ENCODE measurements around the gene CD302. TPM values are rescaled to one million over a fixed set of nuclear protein-coding genes. Genes with fewer than 3 reads are reported as not detected.

Gene CD302
- total and polyA plus RNA-seq, 2 donors (not counting 3 experiments of a cell fraction or from before 2014, with no cell fraction given) = 10.4 to 10.6 TPM

GRCh38 chr2:159760326-159760725 is 37.7 kb downstream of the CD302 start:
- POLR2A ChIA-PET = interaction anchor here (0.5 kb wide), 1 partner anchor 408 kb away, joined by 4 read pairs; no protein-coding TSS in a partner anchor
- Histone ChIP-seq H3K4me1 (ENCODE audit: control insufficient read depth, extremely low read depth, insufficient read depth, low read length) (peaks cover 14% of the 10 kb centered on the region), H3K36me3 (ENCODE audit: control insufficient read depth in 2 of 2, extremely low read depth in 1 of 2, insufficient read depth in 2 of 2, low read length in 2 of 2) (peaks cover 6 to 36% of the 10 kb centered on the region in 2 experiments), H4K20me1 (replicated peaks; ENCODE audit: control insufficient read depth, extremely low read depth, insufficient read depth, low read length) (peaks cover under 1% of the 10 kb centered on the region), H3K27ac (ENCODE audit: insufficient read depth, low read depth, low read length) (no peak overlapping the region), H3K9me1 (replicated peaks; ENCODE audit: control insufficient read depth, extremely low read depth, insufficient read depth, low read length) (no peaks in the 10 kb centered on the region), H3K79me2 (ENCODE audit: control insufficient read depth, insufficient read depth, low read length) (peaks cover 63% of the 10 kb centered on the region), H3K27me3 (ENCODE audit: control insufficient read depth in 2 of 2, insufficient read depth in 2 of 2, low read length in 2 of 2) (no peaks in the 10 kb centered on the region), H3K9ac (replicated peaks; ENCODE audit: extremely low read depth, insufficient read depth, low read length) (no peak overlapping the region), H3K4me3 (replicated peaks in 1 of 3; ENCODE audit: insufficient read depth in 1 of 3, low read depth in 1 of 3, low read length in 3 of 3) (no peak overlapping the region), H3K9me3 (replicated peaks; ENCODE audit: control insufficient read depth, insufficient read depth, low read length) (no peaks in the 10 kb centered on the region), H2AFZ (ENCODE audit: low read depth, low read length) (no peak overlapping the region), H3K4me2 (ENCODE audit: insufficient read depth, low read length) (no peak overlapping the region)
- intact Hi-C loops (cut with micrococcal nuclease) (no loop called here), dilution Hi-C loops (cut with MboI; ENCODE audit: extremely low pct_ligation_motif_present, low sequenced_read_pairs) (no loop called here)
- TF ChIP-seq MYC (IDR thresholded peaks at IDR 0.05; ENCODE audit: low read depth, low read length) = no peak
- TF ChIP-seq POLR2AphosphoS5 (IDR thresholded peaks at IDR 0.05; ENCODE audit: insufficient read depth, low read depth, low read length) = no peak
- TF ChIP-seq, protein P1, sequence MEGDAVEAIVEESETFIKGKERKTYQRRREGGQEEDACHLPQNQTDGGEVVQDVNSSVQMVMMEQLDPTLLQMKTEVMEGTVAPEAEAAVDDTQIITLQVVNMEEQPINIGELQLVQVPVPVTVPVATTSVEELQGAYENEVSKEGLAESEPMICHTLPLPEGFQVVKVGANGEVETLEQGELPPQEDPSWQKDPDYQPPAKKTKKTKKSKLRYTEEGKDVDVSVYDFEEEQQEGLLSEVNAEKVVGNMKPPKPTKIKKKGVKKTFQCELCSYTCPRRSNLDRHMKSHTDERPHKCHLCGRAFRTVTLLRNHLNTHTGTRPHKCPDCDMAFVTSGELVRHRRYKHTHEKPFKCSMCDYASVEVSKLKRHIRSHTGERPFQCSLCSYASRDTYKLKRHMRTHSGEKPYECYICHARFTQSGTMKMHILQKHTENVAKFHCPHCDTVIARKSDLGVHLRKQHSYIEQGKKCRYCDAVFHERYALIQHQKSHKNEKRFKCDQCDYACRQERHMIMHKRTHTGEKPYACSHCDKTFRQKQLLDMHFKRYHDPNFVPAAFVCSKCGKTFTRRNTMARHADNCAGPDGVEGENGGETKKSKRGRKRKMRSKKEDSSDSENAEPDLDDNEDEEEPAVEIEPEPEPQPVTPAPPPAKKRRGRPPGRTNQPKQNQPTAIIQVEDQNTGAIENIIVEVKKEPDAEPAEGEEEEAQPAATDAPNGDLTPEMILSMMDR (IDR thresholded peaks at IDR 0.05; ENCODE audit: extremely low read depth in 1 of 2, insufficient read depth in 1 of 2, low read depth in 1 of 2, low read length in 2 of 2) = no peak
- no peak for TF ChIP-seq POLR2A (IDR thresholded peaks at IDR 0.05; ENCODE audit: low read depth, low read length)
- TF ChIP-seq FOS (IDR thresholded peaks at IDR 0.05; ENCODE audit: borderline replicate concordance, insufficient read depth, low read length) = no peak
- no peak for TF ChIP-seq GATA2 (IDR thresholded peaks at IDR 0.05; ENCODE audit: insufficient read depth, insufficient read length, low read depth, low read length)
- no peak for TF ChIP-seq EZH2 (IDR thresholded peaks at IDR 0.05; ENCODE audit: borderline replicate concordance, low read depth, low read length, severe bottlenecking)
- no peak for TF ChIP-seq MAX (IDR thresholded peaks at IDR 0.05; ENCODE audit: insufficient read depth, insufficient read length)
- no peak for TF ChIP-seq JUN (IDR thresholded peaks at IDR 0.05; ENCODE audit: borderline replicate concordance, insufficient read depth, insufficient read length, low read depth)
- BruUV-seq (replicated peaks) = no TSS peak
- CTCF ChIA-PET = interaction anchor here (1.3 kb wide), 1 partner anchor 208 kb away, joined by 5 read pairs; no protein-coding TSS in a partner anchor
- DNase-seq (ENCODE audit: low read depth, low spot score) (no peak), FAIRE-seq (no peak)

All from endothelial cell of umbilical vein (primary cell).